Renal pelvis (tissue), 4 donors: ENCODE measurements around the gene SIL1. TPM values are rescaled to one million over a fixed set of nuclear protein-coding genes. Genes with fewer than 3 reads are reported as not detected.
"Not testable (repeated sequence)": the region's sequence is repeated elsewhere in the genome, so short reads cannot be mapped to it uniquely, and the experiment has no call there.

ENCODE experiments used
- DNase-seq: peaks from one replicate; pipeline ENCODE4 v3.0.0-alpha.2; 2013
- polyA plus RNA-seq, 3 donors: library from polyadenylated mRNA; unstranded; fragments of 120-200 nt; gene quantifications; one replicate each; pipeline ENCODE4 v1.2.1, GENCODE V29; 2013; ENCODE audit not compliant: insufficient read length in 3 of 3

The SIL1 gene
- polyA plus RNA-seq, 3 donors: 40.3 to 52.1 (median 43.5) TPM

GRCh38 chr5:139076111-139076510, 122.1 kb downstream of the SIL1 start:
- DNase-seq: peak; percentile 82

- no peak for DNase-seq
These were observed 122.8 kb downstream of the SIL1 start for GRCh38 chr5:139075066-139076050.

GRCh38 chr5:139073956-139074355, 124.2 kb downstream of the SIL1 start:
- not testable (repeated sequence) for DNase-seq

- no peak for DNase-seq
These were observed 129.5 kb downstream of the SIL1 start for GRCh38 chr5:139068494-139069151.

- no peak for DNase-seq
These were observed 130.1 kb downstream of the SIL1 start for GRCh38 chr5:139068060-139068459.

- DNase-seq: peak; percentile 46
These were observed 132.9 kb downstream of the SIL1 start for GRCh38 chr5:139065306-139065705.

GRCh38 chr5:139064613-139065012, 133.6 kb downstream of the SIL1 start:
- DNase-seq: no peak

- DNase-seq: no peak
These were observed 134.5 kb downstream of the SIL1 start for GRCh38 chr5:139063664-139064054.

- no peak for DNase-seq
These were observed 135.1 kb downstream of the SIL1 start for GRCh38 chr5:139062910-139063663.

- no peak for DNase-seq
These were observed 136.3 kb downstream of the SIL1 start for GRCh38 chr5:139061856-139062255.

- no peak for DNase-seq
These were observed 136.9 kb downstream of the SIL1 start for GRCh38 chr5:139061274-139061673.

GRCh38 chr5:139058121-139058520, 140.0 kb downstream of the SIL1 start:
- no peak for DNase-seq

GRCh38 chr5:139057045-139057939, 140.9 kb downstream of the SIL1 start:
- not testable (repeated sequence) for DNase-seq

GRCh38 chr5:139052975-139053374, 145.2 kb downstream of the SIL1 start:
- DNase-seq: no peak

GRCh38 chr5:139051392-139051791, 146.8 kb downstream of the SIL1 start:
- no peak for DNase-seq

- no peak for DNase-seq
These were observed 147.7 kb downstream of the SIL1 start for GRCh38 chr5:139050432-139050831.

GRCh38 chr5:139049780-139050179, 148.4 kb downstream of the SIL1 start:
- DNase-seq: no peak

GRCh38 chr5:139046551-139046950, 151.6 kb downstream of the SIL1 start:
- no peak for DNase-seq

GRCh38 chr5:139043157-139043905, 154.8 kb downstream of the SIL1 start:
- DNase-seq: no peak

GRCh38 chr5:139040081-139040480, 158.1 kb downstream of the SIL1 start:
- DNase-seq: no peak
